Measurements from ENCODE around the gene YJU2. TPM values are rescaled to one million over a fixed set of nuclear protein-coding genes. Genes with fewer than 3 reads are reported as not detected.
"Not testable (repeated sequence)": the region's sequence is repeated elsewhere in the genome, so short reads cannot be mapped to it uniquely, and the experiment has no call there.

Gene YJU2
- total and polyA plus RNA-seq, 4 donors, result 12.5 to 27.0 (median 25.9) TPM

GRCh38 chr19:4225885-4226284 lies 21.0 kb upstream of the YJU2 start:
- Histone ChIP-seq H3K4me3 (ENCODE audit: low read depth, low read length) (no peak overlapping the region), H3K27me3 (ENCODE audit: control insufficient read depth, insufficient read depth, low read length) (peaks cover 16% of the 10 kb centered on the region), H3K36me3 (ENCODE audit: control insufficient read depth, insufficient read depth, low read length) (peaks cover 10% of the 10 kb centered on the region), H3K4me1 (ENCODE audit: control insufficient read depth, insufficient read depth, low read length) (peaks cover 15% of the 10 kb centered on the region), H3K9me3 (ENCODE audit: control insufficient read depth, insufficient read depth, low read length) (no peaks in the 10 kb centered on the region), H3K27ac (ENCODE audit: low read depth, low read length) (no peak overlapping the region)
- DNase-seq (ENCODE audit: low read depth in 4 of 6, low spot score in 6 of 6), result no peak
- 75% methylated on average over 6 of the region's 8 CpGs for WGBS (ENCODE audit: insufficient coverage)

- DNase-seq (ENCODE audit: low read depth in 4 of 6, low spot score in 6 of 6), result no peak
- Histone ChIP-seq H3K27me3 (ENCODE audit: control insufficient read depth, insufficient read depth, low read length) (peaks cover 16% of the 10 kb centered on the region), H3K4me1 (ENCODE audit: control insufficient read depth, insufficient read depth, low read length) (peaks cover 15% of the 10 kb centered on the region)
These were observed 19.1 kb upstream of the YJU2 start for GRCh38 chr19:4227771-4228170.

GRCh38 chr19:4228765-4229178 lies 18.1 kb upstream of the YJU2 start:
- 85% methylated on average over 2 of the region's 2 CpGs for WGBS (ENCODE audit: insufficient coverage)
- Histone ChIP-seq H3K27me3 (ENCODE audit: control insufficient read depth, insufficient read depth, low read length) (peaks cover 19% of the 10 kb centered on the region), H3K4me3 (ENCODE audit: low read depth, low read length) (no peak overlapping the region), H3K27ac (ENCODE audit: low read depth, low read length) (no peak overlapping the region), H3K36me3 (ENCODE audit: control insufficient read depth, insufficient read depth, low read length) (peaks cover 6% of the 10 kb centered on the region), H3K9me3 (ENCODE audit: control insufficient read depth, insufficient read depth, low read length) (no peaks in the 10 kb centered on the region), H3K4me1 (ENCODE audit: control insufficient read depth, insufficient read depth, low read length) (peaks cover 19% of the 10 kb centered on the region)
- DNase-seq (ENCODE audit: low read depth in 4 of 6, low spot score in 6 of 6), result no peak

More at GRCh38 chr19:4227771-4228170, 19.1 kb upstream of the YJU2 start:
- Histone ChIP-seq H3K36me3 (ENCODE audit: control insufficient read depth, insufficient read depth, low read length) (peaks cover 6% of the 10 kb centered on the region), H3K27ac (ENCODE audit: low read depth, low read length) (no peak overlapping the region), H3K9me3 (ENCODE audit: control insufficient read depth, insufficient read depth, low read length) (no peaks in the 10 kb centered on the region), H3K4me3 (ENCODE audit: low read depth, low read length) (no peak overlapping the region)

GRCh38 chr19:4229179-4229931 lies 17.5 kb upstream of the YJU2 start, which contains the start of gene EBI3:
Gene EBI3, plus strand, starts transcription at chr19:4229523. Its CDS starts 28 bp downstream, at chr19:4229551.
- Histone ChIP-seq H3K4me3 (ENCODE audit: low read depth, low read length) (no peak within 1 kb of the TSS), H3K36me3 (ENCODE audit: control insufficient read depth, insufficient read depth, low read length) (peaks cover 4% of the 10 kb centered on the region), H3K9me3 (ENCODE audit: control insufficient read depth, insufficient read depth, low read length) (no peaks in the 10 kb centered on the region), H3K27ac (ENCODE audit: low read depth, low read length) (no peak within 1 kb of the TSS), H3K4me1 (ENCODE audit: control insufficient read depth, insufficient read depth, low read length) (peaks cover 14% of the 10 kb centered on the region), H3K27me3 (ENCODE audit: control insufficient read depth, insufficient read depth, low read length) (peaks cover 19% of the 10 kb centered on the region)
- DNase-seq (ENCODE audit: low read depth in 4 of 6, low spot score in 6 of 6), result no peak
- 30% methylated on average over 12 of the region's 19 CpGs for WGBS (ENCODE audit: insufficient coverage)

GRCh38 chr19:4230237-4230636 lies 16.6 kb upstream of the YJU2 start:
- H3K36me3 ChIP-seq (ENCODE audit: control insufficient read depth, insufficient read depth, low read length); DNase-seq (ENCODE audit: low read depth in 4 of 6, low spot score in 6 of 6); H3K4me3 ChIP-seq (ENCODE audit: low read depth, low read length); H3K27ac ChIP-seq (ENCODE audit: low read depth, low read length); H3K4me1 ChIP-seq (ENCODE audit: control insufficient read depth, insufficient read depth, low read length); H3K9me3 ChIP-seq (ENCODE audit: control insufficient read depth, insufficient read depth, low read length): not testable (repeated sequence)
- H3K27me3 ChIP-seq (ENCODE audit: control insufficient read depth, insufficient read depth, low read length), result peaks cover 19% of the 10 kb centered on the region
- WGBS (ENCODE audit: insufficient coverage), result no CpG with 5 or more reads among the region's 6 CpGs

GRCh38 chr19:4231521-4231920 lies 15.4 kb upstream of the YJU2 start:
- H3K36me3 ChIP-seq (ENCODE audit: control insufficient read depth, insufficient read depth, low read length); H3K27ac ChIP-seq (ENCODE audit: low read depth, low read length); H3K4me3 ChIP-seq (ENCODE audit: low read depth, low read length); DNase-seq (ENCODE audit: low read depth in 4 of 6, low spot score in 6 of 6); H3K4me1 ChIP-seq (ENCODE audit: control insufficient read depth, insufficient read depth, low read length); H3K9me3 ChIP-seq (ENCODE audit: control insufficient read depth, insufficient read depth, low read length): not testable (repeated sequence)
- WGBS (ENCODE audit: insufficient coverage), result 83% methylated on average over 5 of the region's 6 CpGs
- H3K27me3 ChIP-seq (ENCODE audit: control insufficient read depth, insufficient read depth, low read length), result peaks cover 19% of the 10 kb centered on the region

GRCh38 chr19:4232139-4232538 lies 14.7 kb upstream of the YJU2 start:
- H3K9me3 ChIP-seq (ENCODE audit: control insufficient read depth, insufficient read depth, low read length); H3K4me3 ChIP-seq (ENCODE audit: low read depth, low read length); H3K4me1 ChIP-seq (ENCODE audit: control insufficient read depth, insufficient read depth, low read length); DNase-seq (ENCODE audit: low read depth in 4 of 6, low spot score in 6 of 6); H3K36me3 ChIP-seq (ENCODE audit: control insufficient read depth, insufficient read depth, low read length); H3K27ac ChIP-seq (ENCODE audit: low read depth, low read length): not testable (repeated sequence)
- H3K27me3 ChIP-seq (ENCODE audit: control insufficient read depth, insufficient read depth, low read length), result peaks cover 19% of the 10 kb centered on the region
- WGBS (ENCODE audit: insufficient coverage), result 40% methylated on average over 1 of the region's 5 CpGs

GRCh38 chr19:4232614-4233281 lies 14.1 kb upstream of the YJU2 start:
- Histone ChIP-seq H3K27me3 (ENCODE audit: control insufficient read depth, insufficient read depth, low read length) (peaks cover 19% of the 10 kb centered on the region), H3K4me1 (ENCODE audit: control insufficient read depth, insufficient read depth, low read length) (peaks cover 10% of the 10 kb centered on the region), H3K4me3 (ENCODE audit: low read depth, low read length) (no peak overlapping the region), H3K36me3 (ENCODE audit: control insufficient read depth, insufficient read depth, low read length) (no peaks in the 10 kb centered on the region), H3K27ac (ENCODE audit: low read depth, low read length) (no peak overlapping the region), H3K9me3 (ENCODE audit: control insufficient read depth, insufficient read depth, low read length) (no peaks in the 10 kb centered on the region)
- DNase-seq (ENCODE audit: low read depth in 4 of 6, low spot score in 6 of 6), result no peak
- 45% methylated on average over 21 of the region's 21 CpGs for WGBS (ENCODE audit: insufficient coverage)

- Histone ChIP-seq H3K9me3 (ENCODE audit: control insufficient read depth, insufficient read depth, low read length) (no peaks in the 10 kb centered on the region), H3K27me3 (ENCODE audit: control insufficient read depth, insufficient read depth, low read length) (peaks cover 12% of the 10 kb centered on the region), H3K27ac (ENCODE audit: low read depth, low read length) (no peak overlapping the region), H3K36me3 (ENCODE audit: control insufficient read depth, insufficient read depth, low read length) (no peaks in the 10 kb centered on the region), H3K4me3 (ENCODE audit: low read depth, low read length) (no peak overlapping the region), H3K4me1 (ENCODE audit: control insufficient read depth, insufficient read depth, low read length) (peaks cover 10% of the 10 kb centered on the region)
- WGBS (ENCODE audit: insufficient coverage), result 40% methylated on average over 11 of the region's 11 CpGs
- DNase-seq (ENCODE audit: low read depth in 4 of 6, low spot score in 6 of 6), result peak in 2 of 6 donors; percentile 7 to 27
These were observed 13.5 kb upstream of the YJU2 start for GRCh38 chr19:4233282-4233853.
